Dermis microvascular lymphatic vessel endothelial cell (primary cell): Measurements from ENCODE around the gene PEX3. TPM values are rescaled to one million over a fixed set of nuclear protein-coding genes. Genes with fewer than 3 reads are reported as not detected.
"Not testable (repeated sequence)": the region's sequence is repeated elsewhere in the genome, so short reads cannot be mapped to it uniquely, and the experiment has no call there.

Experiments used
- DNase-seq, 2 donors: peaks; one replicate each; pipeline versions ENCODE4 v3.0.0 to v3.0.0-alpha.2; 2010; ENCODE audit warnings: low read depth in 2 of 2
- total RNA-seq: library from RNA; depleted of rRNA; stranded (reverse); fragments of >200 nt; gene quantifications from 2 replicates; pipeline ENCODE4 v1.2.1, GENCODE V29; 2014

The PEX3 gene
- total RNA-seq, 1 donor from 2014 or later, result 13.4 TPM

- DNase-seq, result no peak
Measured at GRCh38 chr6:143506199-143506598, 55.6 kb downstream of the PEX3 start.

- no peak for DNase-seq
Measured at GRCh38 chr6:143506620-143507019, 56.0 kb downstream of the PEX3 start.

DNA sequence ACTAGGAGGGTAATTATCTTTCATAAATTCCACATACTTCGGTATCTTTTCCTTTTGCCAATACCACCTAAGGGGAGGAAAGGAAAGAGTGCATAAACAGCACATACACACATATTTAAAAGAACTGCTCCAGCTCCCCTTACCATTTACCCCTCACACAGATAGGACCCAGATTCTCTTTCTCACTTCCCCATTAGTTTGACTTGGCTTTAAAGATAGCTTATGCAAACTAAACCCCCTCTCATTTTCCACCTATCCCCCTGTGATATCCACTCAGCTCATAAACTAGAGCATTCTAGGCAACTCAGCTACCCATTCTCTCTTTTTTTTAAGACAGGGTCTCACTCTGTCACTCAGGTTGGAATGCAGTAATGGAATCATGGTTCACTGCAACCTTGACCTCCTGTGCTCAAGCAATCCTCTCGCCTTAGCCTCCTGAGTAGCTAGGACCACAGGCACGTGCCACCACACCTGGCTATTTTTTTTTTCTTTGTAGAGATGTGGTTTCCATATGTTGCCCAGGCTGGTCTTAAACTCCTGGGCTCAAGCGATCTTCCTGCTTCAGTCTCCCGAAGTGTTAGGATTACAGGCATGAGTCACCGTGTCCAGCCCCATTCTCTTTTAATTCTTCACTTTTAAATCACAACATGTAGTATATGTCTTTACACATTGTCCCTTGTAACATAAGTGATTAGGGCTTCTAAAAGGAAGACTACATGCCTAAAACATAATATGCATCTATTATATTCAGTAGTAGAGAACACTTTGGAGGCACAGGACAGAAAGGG is 56.9 kb downstream of the PEX3 start:
- DNase-seq, result no peak

DNA sequence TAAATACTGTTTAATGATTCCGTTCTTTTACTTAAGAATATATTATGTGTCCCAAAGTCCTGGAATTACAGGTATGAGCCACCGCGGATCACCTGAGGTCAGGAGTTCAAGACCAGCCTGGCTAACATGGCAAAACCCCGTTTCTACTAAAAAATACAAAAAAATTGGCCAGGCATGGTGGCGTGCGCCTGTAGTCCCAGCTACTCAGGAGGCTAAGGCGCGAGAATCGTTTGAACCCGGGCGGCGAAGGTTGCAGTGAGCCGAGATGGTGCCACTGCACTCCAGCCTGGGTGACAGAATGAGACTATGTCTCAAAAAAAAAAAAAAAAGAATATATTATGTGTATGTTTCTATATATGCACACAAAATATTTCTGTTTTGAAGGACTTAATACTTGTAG is 59.7 kb downstream of the PEX3 start:
- DNase-seq, result not testable (repeated sequence)

DNA sequence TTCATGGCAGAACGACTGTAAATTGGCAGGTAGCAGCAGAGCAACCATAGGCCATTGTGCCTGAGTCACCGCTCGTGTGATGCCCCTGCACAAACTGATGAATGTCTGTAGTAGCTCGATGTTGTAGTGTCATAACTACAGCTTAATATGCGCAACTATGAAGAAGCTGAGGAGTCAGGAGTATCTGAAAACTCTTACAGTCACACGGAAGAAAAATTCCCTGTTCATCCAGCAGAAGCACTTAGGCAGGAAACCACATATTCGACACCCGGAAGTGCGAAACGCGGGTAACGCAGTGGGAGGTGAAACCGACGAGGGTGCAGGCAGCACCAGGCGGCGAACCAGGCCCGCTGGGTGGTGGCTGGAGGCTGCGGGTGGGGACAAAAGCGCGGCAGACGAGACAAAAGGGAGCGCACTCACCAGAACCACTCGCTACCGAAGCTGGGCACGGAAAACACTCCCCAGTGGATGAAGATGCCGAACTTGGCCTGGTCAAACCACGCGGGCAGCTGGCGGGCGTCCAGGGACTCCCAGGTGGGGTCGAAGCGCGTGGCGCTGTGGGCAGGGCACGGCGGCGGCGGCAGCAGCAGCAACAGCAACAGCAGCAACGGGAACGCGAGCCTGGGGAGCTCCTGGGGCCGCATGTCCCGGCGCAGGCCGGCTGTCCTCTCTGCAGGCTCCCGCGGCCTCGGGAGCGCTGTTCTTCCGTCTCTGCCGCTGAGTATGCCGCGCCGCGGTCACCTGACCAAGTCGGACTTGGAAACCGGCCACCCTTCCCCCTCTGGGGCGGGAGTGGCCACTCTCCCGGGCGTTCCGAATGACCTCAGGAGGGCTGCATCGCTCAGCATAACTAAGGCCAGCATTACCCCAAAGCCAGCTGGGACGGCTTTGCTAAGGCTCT is 60.6 kb downstream of the PEX3 start, which contains the start of gene FUCA2:
FUCA2 (minus strand) TSS at position 730 of the 901 bp plus-strand sequence; CDS start at position 644, 86 bp downstream.
- peak; percentile 63 to 85 for DNase-seq

- peak in 1 of 2 donors; percentile 18 for DNase-seq
Measured at GRCh38 chr6:143513410-143513809, 62.8 kb downstream of the PEX3 start.

DNA sequence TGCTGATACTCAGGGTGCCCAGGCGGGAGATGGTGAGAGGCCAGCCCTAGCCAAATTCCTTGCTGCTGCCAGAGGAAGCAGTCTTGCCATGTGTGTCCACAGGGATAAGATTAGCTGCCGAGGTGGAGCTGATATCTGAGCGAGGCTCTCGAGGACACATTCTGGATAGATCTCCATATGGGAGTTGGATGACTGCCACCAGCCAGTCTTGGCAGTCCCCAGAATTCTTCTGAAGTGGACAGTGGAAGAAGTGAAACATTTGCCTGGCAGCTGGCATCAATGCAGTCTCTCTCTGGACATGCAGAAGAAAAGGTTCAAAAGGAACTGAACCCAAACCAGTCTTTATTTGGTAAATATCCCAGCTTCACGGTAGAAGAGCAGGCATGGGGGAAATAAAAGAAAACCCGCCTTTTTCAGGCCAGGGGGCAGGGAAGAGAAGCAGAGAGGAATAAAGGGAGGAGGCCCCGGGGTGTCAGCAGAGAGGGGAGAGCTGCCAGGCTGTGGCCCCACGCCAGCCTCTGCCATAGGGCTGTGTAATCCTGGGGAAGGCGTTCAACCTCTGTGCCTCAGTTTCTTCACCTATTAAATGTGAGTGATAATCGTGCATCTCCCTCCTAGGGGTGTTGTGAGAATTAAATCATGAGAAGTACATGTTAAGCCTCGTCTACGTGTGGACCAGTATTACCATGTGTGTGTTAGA is 64.6 kb downstream of the PEX3 start:
- DNase-seq, result no peak

DNA sequence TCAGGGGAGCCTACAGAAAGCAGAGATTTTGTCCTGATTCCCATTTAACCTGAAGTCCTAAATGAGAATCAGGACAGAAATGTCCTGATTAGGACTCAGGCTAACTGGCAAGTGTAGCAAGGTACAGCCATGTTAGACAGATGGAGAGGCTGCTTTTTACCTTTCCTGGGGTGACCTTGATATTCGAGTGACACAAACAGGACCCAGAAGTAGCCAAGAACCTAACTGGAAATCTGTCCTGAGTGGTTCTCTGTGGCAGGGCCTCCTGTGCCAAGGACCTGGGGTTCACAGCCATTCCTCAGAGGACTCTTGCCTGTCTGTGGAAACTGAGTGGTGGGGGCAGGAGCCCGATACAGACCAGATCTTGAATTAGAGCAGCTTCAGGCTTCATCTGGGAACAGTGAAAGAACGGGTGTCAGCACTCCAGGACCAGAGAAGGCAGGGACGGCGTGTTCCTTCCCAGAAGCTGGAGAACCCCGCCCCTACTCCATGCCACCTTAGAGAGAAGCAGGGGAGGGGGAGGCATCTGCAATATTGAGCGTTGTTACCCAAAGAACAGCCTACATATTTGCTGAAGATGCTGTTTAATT is 65.3 kb downstream of the PEX3 start:
- DNase-seq, result no peak

DNA sequence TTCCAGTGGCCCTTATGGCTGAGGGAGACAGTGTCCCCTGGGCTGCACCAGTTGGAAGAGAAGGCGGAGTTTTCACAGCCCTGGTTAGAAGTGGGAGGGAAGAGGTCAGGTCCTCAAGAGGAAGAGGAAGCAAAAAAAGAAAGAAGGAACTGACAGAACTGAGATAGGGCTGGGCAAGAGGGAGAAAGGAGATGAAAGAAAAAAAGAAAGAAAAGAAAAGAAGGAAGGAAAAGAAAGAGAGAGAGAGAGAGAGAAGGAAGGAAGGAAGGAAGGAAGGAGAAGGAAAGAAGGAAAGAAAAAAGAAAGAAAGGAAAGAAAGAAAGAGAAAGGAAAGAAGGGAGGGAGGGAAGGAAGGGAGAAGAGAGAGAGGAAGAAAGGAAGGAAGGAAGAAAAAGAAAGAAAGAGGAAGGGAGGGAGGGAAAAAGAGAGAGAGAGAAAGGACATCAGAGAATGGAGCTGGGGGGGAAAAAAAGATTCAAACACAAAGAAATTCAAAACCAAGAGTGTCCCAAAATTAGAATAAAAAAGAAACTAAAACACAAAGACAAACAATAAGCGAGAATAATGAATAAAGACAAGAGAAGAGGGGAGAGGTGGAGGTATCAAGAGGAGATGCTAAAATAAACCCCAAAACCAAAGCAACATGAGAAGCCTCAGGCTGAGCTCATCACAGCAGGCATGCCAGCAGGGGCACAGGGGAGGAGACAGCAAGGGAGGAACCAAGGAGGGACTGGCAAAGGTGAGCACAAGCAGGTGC is 66.3 kb downstream of the PEX3 start:
- DNase-seq, result no peak

DNA sequence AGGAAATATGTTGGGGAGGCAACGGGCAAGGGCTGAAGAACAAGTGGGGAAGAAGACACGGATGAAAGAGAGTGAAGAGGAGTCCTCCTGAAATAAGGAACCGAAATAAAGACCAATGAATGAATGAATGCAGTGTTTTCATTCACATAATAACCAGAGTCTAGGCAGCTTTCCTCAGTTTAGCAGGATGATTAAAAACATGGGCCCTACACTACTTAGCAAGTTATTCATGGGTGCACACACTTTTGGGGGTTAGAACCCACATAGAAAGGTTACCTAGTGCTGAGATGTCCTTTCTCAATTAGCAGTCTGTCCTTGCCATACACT is 66.8 kb downstream of the PEX3 start:
- no peak for DNase-seq

DNA sequence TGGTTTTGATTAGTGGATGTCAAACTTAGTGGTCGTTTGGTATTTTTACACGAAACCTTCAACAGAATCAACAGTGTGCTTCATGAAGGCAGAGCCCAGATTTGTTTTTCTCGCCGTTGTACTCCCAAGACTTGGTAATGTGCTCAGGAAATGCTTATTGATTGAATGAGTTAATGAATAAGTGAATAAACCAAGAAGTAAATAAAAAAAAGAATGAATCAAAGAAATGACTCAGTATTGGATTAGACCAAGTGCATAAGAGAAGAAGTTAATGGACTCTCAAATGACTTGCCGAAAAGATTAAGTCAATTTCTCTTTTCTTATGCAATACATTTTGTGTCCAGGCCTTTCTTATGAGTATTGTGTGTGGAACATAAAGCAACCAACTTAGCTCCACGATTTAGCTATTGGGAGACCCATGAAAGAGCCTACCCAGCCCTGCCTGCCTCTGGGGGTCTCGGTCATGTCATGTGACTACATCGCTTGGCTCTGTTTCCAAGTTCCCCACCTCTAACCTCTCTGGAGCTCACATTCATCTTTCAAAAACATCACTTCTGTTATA is 71.5 kb downstream of the PEX3 start:
- no peak for DNase-seq

GRCh38 chr6:143525356-143525755 is 74.8 kb downstream of the PEX3 start:
- DNase-seq, result no peak

GRCh38 chr6:143527677-143528076 is 77.1 kb downstream of the PEX3 start:
- DNase-seq, result no peak

GRCh38 chr6:143528164-143528811 is 77.7 kb downstream of the PEX3 start:
- no peak for DNase-seq

GRCh38 chr6:143529095-143529494 is 78.5 kb downstream of the PEX3 start:
- DNase-seq, result no peak

DNA sequence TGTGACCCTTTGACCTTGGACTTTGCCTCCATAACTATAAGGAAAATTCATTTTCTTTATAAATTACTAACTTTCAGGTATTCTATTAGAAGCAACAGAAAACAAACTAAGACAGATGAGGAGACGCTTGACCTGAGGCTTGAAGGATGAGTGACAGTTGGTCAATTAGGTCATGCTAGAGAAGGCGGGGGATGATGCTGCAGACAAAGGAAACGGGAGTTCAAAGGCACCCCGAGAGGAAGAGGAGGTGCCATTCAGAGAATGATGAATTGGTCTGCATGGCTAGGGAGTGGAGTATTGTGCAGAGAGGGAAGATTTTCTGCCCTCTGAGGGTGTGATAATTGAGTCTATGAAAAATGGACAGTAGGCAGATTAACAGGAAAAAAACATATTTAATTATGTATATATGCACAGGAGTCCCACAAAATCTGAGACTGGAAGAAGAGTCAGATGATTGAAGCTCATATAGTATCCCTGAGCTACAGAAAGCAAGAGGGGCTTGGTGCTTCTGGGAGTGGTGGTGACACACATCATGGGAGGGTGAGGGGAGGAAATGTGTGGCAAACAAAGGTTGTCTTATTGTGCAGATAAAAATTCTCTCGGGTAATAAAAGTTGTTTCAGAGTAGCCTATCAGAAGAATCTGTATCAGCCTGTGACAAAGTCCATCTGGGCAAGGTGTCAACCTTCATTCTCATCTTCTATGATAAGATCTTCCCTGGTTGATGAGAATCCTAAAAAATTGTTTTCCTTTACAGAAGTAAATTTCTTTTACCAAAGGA is 81.3 kb downstream of the PEX3 start:
- no peak for DNase-seq

DNA sequence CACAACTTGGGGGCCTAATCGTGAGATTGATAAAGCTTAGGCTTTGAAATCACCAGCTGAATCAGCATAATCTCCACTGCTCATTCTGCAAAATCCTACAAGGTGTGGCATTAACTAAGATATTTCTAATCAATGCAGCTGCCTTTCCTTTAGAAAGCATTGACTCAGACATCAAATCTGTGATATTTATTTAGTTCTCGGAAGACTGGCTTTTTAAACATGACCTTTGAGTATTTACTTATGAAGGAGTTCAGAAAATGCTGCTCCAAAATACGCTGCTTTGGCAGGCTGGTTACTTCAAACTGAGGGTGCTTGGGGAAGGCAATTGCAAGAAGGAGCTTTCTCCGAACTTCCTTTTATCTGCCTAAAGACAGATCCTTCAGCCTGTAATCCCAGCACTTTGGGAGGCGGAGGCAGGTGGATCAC is 84.6 kb downstream of the PEX3 start:
- DNase-seq, result no peak

DNA sequence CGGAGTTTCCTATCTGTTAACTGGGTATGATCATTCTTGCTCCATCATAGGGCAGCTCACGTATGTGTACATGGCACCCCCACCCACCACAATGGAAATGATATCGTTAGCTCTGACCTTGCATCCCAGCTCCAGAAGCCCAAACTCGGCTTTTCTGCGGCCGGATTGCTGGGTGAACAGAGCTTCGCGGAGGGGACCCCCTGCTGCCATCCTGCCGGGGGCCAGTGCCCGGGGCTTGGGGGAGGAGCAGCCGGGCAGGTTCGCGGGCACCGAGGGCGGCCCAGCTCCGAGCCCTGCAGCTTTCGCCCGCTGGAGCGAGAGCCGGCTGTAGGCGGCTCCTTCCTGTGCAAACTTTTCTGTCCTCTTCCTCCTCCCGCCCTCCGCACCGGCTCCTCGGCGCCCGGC is 85.9 kb downstream of the PEX3 start:
- peak in 1 of 2 donors; percentile 36 for DNase-seq
